ENCODE results near the gene TMTC2.

DNA sequence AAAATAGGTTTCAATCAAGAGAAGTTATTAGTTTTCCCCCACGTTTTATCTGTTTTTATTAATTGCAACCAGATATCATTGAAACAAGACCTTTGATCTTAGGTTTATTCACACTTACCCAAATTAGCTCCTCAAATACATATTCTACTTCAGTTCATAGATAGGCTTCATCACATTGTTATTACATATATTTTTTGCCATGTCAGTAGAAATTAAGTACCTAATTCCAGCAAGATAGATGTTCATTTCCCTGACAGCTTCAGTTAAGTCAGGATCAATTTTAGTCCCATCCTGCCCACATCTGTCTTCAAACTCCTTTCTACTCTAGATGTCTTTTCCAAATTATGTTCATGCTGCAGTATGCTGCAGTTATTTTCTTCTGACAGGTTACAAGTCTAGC, 388.8 kb downstream of the TMTC2 start:
- TF ChIP-seq TAF1 (IDR thresholded peaks at IDR 0.05; ENCODE audit: low read depth) (no peak), CREB1 (IDR thresholded peaks at IDR 0.05; ENCODE audit: low read depth) (no peak), TEAD4 (IDR thresholded peaks at IDR 0.05) (no peak), CEBPB (IDR thresholded peaks at IDR 0.05) (no peak), YY1 (IDR thresholded peaks at IDR 0.05; ENCODE audit: low read depth) (no peak), TCF12 (IDR thresholded peaks at IDR 0.05; ENCODE audit: low read depth) (no peak), EGR1 (IDR thresholded peaks at IDR 0.05) (no peak), FOXM1 (IDR thresholded peaks at IDR 0.05; ENCODE audit: borderline replicate concordance, low read depth) (no peak)
- TF ChIP-seq, protein P1, sequence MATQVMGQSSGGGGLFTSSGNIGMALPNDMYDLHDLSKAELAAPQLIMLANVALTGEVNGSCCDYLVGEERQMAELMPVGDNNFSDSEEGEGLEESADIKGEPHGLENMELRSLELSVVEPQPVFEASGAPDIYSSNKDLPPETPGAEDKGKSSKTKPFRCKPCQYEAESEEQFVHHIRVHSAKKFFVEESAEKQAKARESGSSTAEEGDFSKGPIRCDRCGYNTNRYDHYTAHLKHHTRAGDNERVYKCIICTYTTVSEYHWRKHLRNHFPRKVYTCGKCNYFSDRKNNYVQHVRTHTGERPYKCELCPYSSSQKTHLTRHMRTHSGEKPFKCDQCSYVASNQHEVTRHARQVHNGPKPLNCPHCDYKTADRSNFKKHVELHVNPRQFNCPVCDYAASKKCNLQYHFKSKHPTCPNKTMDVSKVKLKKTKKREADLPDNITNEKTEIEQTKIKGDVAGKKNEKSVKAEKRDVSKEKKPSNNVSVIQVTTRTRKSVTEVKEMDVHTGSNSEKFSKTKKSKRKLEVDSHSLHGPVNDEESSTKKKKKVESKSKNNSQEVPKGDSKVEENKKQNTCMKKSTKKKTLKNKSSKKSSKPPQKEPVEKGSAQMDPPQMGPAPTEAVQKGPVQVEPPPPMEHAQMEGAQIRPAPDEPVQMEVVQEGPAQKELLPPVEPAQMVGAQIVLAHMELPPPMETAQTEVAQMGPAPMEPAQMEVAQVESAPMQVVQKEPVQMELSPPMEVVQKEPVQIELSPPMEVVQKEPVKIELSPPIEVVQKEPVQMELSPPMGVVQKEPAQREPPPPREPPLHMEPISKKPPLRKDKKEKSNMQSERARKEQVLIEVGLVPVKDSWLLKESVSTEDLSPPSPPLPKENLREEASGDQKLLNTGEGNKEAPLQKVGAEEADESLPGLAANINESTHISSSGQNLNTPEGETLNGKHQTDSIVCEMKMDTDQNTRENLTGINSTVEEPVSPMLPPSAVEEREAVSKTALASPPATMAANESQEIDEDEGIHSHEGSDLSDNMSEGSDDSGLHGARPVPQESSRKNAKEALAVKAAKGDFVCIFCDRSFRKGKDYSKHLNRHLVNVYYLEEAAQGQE (IDR thresholded peaks at IDR 0.05; ENCODE audit: low read depth): no peak
- TF ChIP-seq, protein P2, sequence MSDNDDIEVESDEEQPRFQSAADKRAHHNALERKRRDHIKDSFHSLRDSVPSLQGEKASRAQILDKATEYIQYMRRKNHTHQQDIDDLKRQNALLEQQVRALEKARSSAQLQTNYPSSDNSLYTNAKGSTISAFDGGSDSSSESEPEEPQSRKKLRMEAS (IDR thresholded peaks at IDR 0.05): no peak
